GM18520 (cell line): Measurements from ENCODE around the gene NEXMIF.
"Not testable (repeated sequence)": the region's sequence is repeated elsewhere in the genome, so short reads cannot be mapped to it uniquely, and the experiment has no call there.

Experiments used
- ATAC-seq: cut with Tn5 transposase; IDR thresholded peaks from one replicate; pipeline ENCODE4 v1.9.1; 2021; ENCODE audit not compliant: unreplicated experiment

Gene NEXMIF

GRCh38 chrX:74925225-74926088, at the start of gene NEXMIF:
TSS of gene NEXMIF (minus strand) at chrX:74925452.
- ATAC-seq: peak; percentile 41

GRCh38 chrX:74961962-74962361, 36.7 kb upstream of the NEXMIF start:
- not testable (repeated sequence) for ATAC-seq

- ATAC-seq: no peak
These were observed 24.5 kb upstream of the NEXMIF start for GRCh38 chrX:74949717-74950116.

GRCh38 chrX:74940414-74940813, 15.2 kb upstream of the NEXMIF start:
- no peak for ATAC-seq

- no peak for ATAC-seq
These were observed 6.0 kb upstream of the NEXMIF start for GRCh38 chrX:74931214-74931613.

GRCh38 chrX:74924449-74925224, 615 bp downstream of the NEXMIF start:
- ATAC-seq: peak; percentile 27

- ATAC-seq: no peak
These were observed 1.3 kb downstream of the NEXMIF start for GRCh38 chrX:74923942-74924448.

GRCh38 chrX:74922922-74923543, 2.2 kb downstream of the NEXMIF start:
- ATAC-seq: peak; percentile 78

GRCh38 chrX:74911494-74911893, 13.8 kb downstream of the NEXMIF start:
- peak; percentile 80 for ATAC-seq

- ATAC-seq: no peak
These were observed 18.8 kb downstream of the NEXMIF start for GRCh38 chrX:74906417-74906816.

GRCh38 chrX:74902806-74903205, 22.4 kb downstream of the NEXMIF start:
- ATAC-seq: no peak

- no peak for ATAC-seq
These were observed 32.7 kb downstream of the NEXMIF start for GRCh38 chrX:74892561-74892960.

- ATAC-seq: peak; percentile 95
These were observed 34.4 kb downstream of the NEXMIF start for GRCh38 chrX:74890676-74891430.

- not testable (repeated sequence) for ATAC-seq
These were observed 42.9 kb downstream of the NEXMIF start for GRCh38 chrX:74882383-74882782.

GRCh38 chrX:74865725-74866124, 59.5 kb downstream of the NEXMIF start:
- no peak for ATAC-seq

GRCh38 chrX:74853255-74853654, 72.0 kb downstream of the NEXMIF start:
- no peak for ATAC-seq

GRCh38 chrX:74835566-74835965, 89.7 kb downstream of the NEXMIF start:
- no peak for ATAC-seq

- ATAC-seq: not testable (repeated sequence)
These were observed 105.5 kb downstream of the NEXMIF start for GRCh38 chrX:74819797-74820196.

GRCh38 chrX:74814681-74815080, 110.6 kb downstream of the NEXMIF start:
- ATAC-seq: no peak

GRCh38 chrX:74804574-74804973, 120.7 kb downstream of the NEXMIF start:
- no peak for ATAC-seq

GRCh38 chrX:74800062-74800461, 125.2 kb downstream of the NEXMIF start:
- no peak for ATAC-seq
